ENCODE results near the gene MMP11.

Gene MMP11

DNA sequence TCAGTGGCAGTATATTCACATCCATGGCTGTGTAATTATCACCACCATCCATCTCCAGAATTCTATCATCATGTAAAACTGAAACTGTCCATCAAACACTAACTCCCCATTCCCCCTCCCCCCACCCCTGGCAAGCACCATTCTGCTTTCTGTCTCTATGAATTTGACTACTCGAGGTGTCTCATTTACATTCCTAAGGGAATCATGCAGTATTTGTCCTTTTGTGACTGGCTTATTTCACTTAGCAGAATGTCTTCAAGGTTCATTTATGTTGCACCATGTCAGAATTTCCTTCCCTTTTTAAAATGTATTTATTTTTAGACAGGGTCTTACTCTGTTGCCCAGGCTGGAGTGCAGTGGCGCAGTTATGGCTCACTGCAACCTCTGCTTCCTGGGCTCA lies 45.9 kb downstream of the MMP11 start:
- Histone ChIP-seq H3K4me3 (no peak overlapping the region; a peak in 2 of 20 replicates), H4K20me1 (peaks cover 0 to 22% (median 0%) of the 10 kb centered on the region in 11 experiments; a peak in 3 of 22 replicates), H3K27me3 (no peaks in the 10 kb centered on the region), H3K9ac (peak overlapping the region in 6 of 11 experiments; percentile 0 to 54 (median 24); a peak in 4 of 22 replicates), H3K4me1 (peaks cover 53 to 92% (median 80%) of the 10 kb centered on the region in 10 experiments), H3K27ac (peak overlapping the region in 9 of 11 experiments; percentile 17 to 89 (median 66); a peak in 16 of 22 replicates), H3K9me3 (replicated peaks in 1 of 11) (no peaks in the 10 kb centered on the region), H3K36me3 (peaks cover 76 to 100% (median 98%) of the 10 kb centered on the region in 11 experiments), H3K4me2 (peak overlapping the region; percentile 52 to 78 (median 72))
- no peak for TF ChIP-seq Cebpa-rat (IDR thresholded peaks at IDR 0.05)

DNA sequence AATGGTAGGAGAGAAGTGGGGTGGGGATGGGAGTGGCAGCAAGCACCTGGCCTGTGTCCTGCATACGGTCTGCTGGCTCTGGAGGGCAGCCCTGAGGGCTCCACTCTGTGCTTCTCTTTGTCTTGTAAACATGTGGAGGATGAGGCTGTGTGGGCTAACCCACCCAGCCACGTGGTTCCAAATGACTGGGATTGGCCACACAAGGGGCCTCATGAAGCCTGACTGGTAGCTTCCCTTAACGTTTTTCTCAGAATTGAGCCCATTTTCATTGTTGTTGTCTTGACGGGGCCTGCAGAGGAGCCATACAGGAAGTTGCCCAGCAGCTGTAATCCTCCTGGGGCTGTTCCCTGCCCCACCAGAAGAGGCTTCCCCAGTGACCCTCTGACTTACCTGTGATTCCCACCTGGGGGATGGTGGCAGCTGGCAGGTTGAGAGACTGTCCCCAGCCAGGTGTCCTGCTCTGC lies 48.1 kb downstream of the MMP11 start:
- H3K27me3 ChIP-seq: no peaks in the 10 kb centered on the region
- H3K9ac ChIP-seq: peak overlapping the region in 10 of 11 experiments; percentile 21 to 52 (median 40); a peak in 13 of 22 replicates

DNA sequence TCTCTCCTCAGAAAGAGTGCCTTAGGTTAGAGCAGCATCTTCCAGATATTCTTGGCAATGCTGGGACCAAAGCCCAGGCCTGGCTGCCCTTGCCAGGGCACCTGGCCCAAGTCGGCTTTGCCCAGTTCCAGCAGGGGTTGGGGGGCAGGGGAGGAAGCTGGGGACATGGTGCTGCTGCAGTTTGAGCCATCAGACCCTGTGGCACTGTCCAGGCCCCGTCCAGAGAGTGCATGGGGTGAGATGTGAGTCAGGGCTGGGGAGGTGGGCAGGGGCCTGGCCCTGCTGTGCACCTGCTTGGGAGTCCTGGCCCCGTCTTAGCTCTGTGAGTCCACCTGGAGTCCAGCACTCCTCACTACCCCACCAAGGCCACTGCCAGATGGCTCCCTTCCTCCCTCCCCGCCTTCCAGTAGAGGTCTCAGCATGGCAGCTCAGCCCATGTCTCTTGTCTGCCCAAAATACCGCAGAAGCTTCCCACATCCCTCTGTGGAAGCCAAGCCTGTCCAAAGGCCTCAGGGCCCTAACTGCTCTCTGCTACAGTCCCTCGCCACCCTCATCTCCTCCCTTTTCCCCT lies 49.5 kb downstream of the MMP11 start:
- Histone ChIP-seq H3K9ac (peak overlapping the region in 2 of 11 experiments; percentile 7 to 9; a peak in 1 of 22 replicates), H3K27me3 (no peaks in the 10 kb centered on the region), H3K4me3 (no peak overlapping the region), H4K20me1 (peaks cover 0 to 30% (median 6%) of the 10 kb centered on the region in 11 experiments; a peak in 12 of 22 replicates), H3K36me3 (peaks cover 90 to 100% (median 99%) of the 10 kb centered on the region in 11 experiments), H3K27ac (peak overlapping the region in 8 of 11 experiments; percentile 16 to 89 (median 52); a peak in 11 of 22 replicates), H3K4me2 (peak overlapping the region in 4 of 11 experiments; percentile 11 to 77 (median 72); a peak in 3 of 22 replicates), H3K9me3 (replicated peaks in 1 of 11) (no peaks in the 10 kb centered on the region), H3K4me1 (peaks cover 60 to 100% (median 97%) of the 10 kb centered on the region in 10 experiments)
- TF ChIP-seq Cebpa-rat (IDR thresholded peaks at IDR 0.05): no peak

More for the DNA sequence above, 48.1 kb downstream of the MMP11 start:
- Histone ChIP-seq H3K4me2 (peak overlapping the region; percentile 52 to 78 (median 72)), H3K4me1 (peaks cover 57 to 100% (median 95%) of the 10 kb centered on the region in 10 experiments), H3K27ac (peak overlapping the region in 10 of 11 experiments; percentile 29 to 89 (median 66); a peak in 21 of 22 replicates), H3K9me3 (replicated peaks in 1 of 11) (no peaks in the 10 kb centered on the region), H3K4me3 (peak overlapping the region in 1 of 10 experiments; percentile 36; a peak in 2 of 20 replicates), H4K20me1 (peaks cover 0 to 20% (median 0%) of the 10 kb centered on the region in 11 experiments; a peak in 6 of 22 replicates), H3K36me3 (peaks cover 90 to 100% (median 100%) of the 10 kb centered on the region in 11 experiments)
- no peak for TF ChIP-seq Cebpa-rat (IDR thresholded peaks at IDR 0.05)

DNA sequence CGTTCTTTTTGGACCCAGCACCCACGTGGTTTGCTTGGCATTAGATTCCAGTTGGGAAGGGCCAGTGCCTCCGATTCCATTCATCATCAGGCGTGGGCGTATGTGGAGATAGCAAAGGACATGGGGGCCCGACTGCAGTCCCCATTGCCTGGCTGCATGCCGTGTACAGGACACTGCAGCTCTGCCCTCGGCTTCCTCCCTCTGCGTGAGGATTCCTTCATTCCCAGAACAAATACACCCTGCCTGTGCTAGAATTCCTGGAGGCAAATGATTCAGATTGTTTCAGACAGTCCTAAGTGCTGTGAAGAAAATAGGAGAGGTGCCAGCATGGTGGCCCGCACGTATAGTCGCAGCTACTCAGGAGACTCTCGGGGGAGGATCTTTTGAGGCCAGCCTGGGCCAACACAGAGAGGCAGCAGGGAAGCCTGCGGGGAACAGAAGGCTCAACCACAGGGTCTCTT lies 50.7 kb downstream of the MMP11 start:
- no peak for TF ChIP-seq Cebpa-rat (IDR thresholded peaks at IDR 0.05)
- H3K4me3 ChIP-seq: no peak overlapping the region
- H3K9me3 ChIP-seq (replicated peaks in 1 of 11): no peaks in the 10 kb centered on the region
- H3K27me3 ChIP-seq: no peaks in the 10 kb centered on the region
- H3K36me3 ChIP-seq: peaks cover 90 to 100% (median 98%) of the 10 kb centered on the region in 11 experiments
- peak overlapping the region in 5 of 11 experiments; percentile 41 to 89 (median 81); a peak in 8 of 22 replicates for H3K27ac ChIP-seq
- H4K20me1 ChIP-seq: peaks cover 0 to 38% (median 11%) of the 10 kb centered on the region in 11 experiments; a peak in 12 of 22 replicates
- peak overlapping the region in 1 of 11 experiments; percentile 31; a peak in 1 of 22 replicates for H3K9ac ChIP-seq
- peaks cover 52 to 96% (median 93%) of the 10 kb centered on the region in 10 experiments for H3K4me1 ChIP-seq
- H3K4me2 ChIP-seq: peak overlapping the region in 5 of 11 experiments; percentile 9 to 84 (median 81); a peak in 6 of 22 replicates

DNA sequence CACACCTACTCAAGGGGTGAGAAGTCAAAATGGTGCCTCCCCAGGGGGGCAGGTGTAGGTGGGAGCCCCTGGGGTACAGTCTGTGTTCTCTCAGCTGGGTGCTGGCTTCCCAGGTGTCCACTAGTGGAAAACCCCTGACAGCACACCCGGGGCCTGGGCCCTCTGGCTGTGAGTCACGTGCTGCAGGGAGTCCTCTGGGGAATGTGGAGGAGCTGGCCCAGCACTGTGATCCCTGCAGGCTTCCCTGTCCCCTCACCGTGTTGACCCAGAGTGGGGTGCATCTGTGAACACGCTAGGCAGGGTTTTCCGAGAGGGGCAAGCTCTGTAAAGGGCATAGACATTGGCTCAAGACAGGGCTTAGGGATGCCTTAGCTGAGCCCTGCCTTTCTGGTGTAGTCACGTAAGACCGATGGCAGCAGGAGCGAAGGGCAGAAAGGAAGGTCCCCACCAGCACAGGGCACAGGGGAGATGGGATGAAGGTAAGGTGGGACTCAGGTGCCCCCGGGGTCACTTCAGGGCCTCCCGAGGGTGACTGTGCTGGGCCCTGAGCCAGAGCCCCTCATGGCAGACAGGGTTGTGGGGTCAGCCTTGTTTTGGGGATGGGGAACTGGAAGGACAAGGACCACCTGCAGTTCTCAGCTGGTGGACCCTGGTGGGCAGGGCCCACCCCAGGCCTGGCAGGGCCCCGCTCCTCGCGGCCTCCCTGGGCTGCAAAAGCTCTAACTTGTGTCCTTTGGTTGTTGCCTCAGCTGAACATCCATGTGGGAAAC lies 52.0 kb downstream of the MMP11 start:
- H4K20me1 ChIP-seq: peaks cover 1 to 50% (median 16%) of the 10 kb centered on the region in 11 experiments; a peak in 16 of 22 replicates
- H3K4me2 ChIP-seq: peak overlapping the region in 9 of 11 experiments; percentile 56 to 84 (median 72); a peak in 19 of 22 replicates
- peak overlapping the region in 6 of 11 experiments; percentile 51 to 74 (median 72); a peak in 8 of 22 replicates for H3K9ac ChIP-seq
- H3K4me1 ChIP-seq: peaks cover 40 to 83% (median 80%) of the 10 kb centered on the region in 10 experiments
- H3K27ac ChIP-seq: peak overlapping the region in 9 of 11 experiments; percentile 61 to 89 (median 78); a peak in 17 of 22 replicates
- H3K4me3 ChIP-seq: no peak overlapping the region
- no peaks in the 10 kb centered on the region for H3K9me3 ChIP-seq (replicated peaks in 1 of 11)
- H3K36me3 ChIP-seq: peaks cover 92 to 100% (median 98%) of the 10 kb centered on the region in 11 experiments
- TF ChIP-seq Cebpa-rat (IDR thresholded peaks at IDR 0.05): no peak
- no peaks in the 10 kb centered on the region for H3K27me3 ChIP-seq

DNA sequence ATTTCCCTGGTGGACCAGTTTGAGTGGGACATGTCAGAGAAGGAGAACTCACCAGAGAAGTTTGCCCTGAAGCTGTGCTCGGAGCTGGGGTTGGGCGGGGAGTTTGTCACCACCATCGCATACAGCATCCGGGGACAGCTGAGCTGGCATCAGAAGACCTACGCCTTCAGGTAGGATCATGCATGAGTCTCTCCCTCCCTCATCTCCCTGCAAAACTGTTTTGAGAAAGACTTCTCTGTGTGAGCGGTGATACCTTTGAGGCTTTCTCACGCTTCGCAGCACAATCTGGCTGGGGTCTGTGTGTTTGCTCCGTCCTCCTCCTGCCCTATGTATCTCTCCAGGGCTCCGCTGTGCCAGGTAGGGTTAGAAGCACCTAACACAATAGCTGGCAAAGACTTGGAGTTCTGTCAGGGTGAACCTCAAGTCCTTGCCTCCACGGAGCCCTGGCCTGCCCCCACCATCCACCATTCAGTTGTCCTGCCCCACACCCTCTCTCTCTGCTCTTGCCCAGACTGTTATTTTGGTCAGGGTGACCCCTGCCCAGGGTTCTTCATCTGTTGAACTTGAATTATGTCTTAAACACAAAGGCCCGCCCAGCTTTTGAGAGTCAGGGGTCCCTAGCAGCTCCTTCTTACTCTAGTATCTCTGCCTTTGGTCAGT lies 52.7 kb downstream of the MMP11 start:
- H3K36me3 ChIP-seq: peaks cover 96 to 100% (median 98%) of the 10 kb centered on the region in 11 experiments
- peak overlapping the region in 10 of 11 experiments; percentile 41 to 89 (median 78); a peak in 20 of 22 replicates for H3K27ac ChIP-seq
- H3K4me3 ChIP-seq: no peak overlapping the region
- peak overlapping the region; percentile 4 to 84 (median 72) for H3K4me2 ChIP-seq
- peak overlapping the region; percentile 2 to 74 (median 62); a peak in 18 of 22 replicates for H3K9ac ChIP-seq
- H3K4me1 ChIP-seq: peaks cover 33 to 76% (median 73%) of the 10 kb centered on the region in 10 experiments
- TF ChIP-seq Cebpa-rat (IDR thresholded peaks at IDR 0.05): no peak
- H4K20me1 ChIP-seq: peaks cover 8 to 57% (median 20%) of the 10 kb centered on the region in 11 experiments; a peak in 16 of 22 replicates
- H3K27me3 ChIP-seq: no peaks in the 10 kb centered on the region
- no peaks in the 10 kb centered on the region for H3K9me3 ChIP-seq (replicated peaks in 1 of 11)

DNA sequence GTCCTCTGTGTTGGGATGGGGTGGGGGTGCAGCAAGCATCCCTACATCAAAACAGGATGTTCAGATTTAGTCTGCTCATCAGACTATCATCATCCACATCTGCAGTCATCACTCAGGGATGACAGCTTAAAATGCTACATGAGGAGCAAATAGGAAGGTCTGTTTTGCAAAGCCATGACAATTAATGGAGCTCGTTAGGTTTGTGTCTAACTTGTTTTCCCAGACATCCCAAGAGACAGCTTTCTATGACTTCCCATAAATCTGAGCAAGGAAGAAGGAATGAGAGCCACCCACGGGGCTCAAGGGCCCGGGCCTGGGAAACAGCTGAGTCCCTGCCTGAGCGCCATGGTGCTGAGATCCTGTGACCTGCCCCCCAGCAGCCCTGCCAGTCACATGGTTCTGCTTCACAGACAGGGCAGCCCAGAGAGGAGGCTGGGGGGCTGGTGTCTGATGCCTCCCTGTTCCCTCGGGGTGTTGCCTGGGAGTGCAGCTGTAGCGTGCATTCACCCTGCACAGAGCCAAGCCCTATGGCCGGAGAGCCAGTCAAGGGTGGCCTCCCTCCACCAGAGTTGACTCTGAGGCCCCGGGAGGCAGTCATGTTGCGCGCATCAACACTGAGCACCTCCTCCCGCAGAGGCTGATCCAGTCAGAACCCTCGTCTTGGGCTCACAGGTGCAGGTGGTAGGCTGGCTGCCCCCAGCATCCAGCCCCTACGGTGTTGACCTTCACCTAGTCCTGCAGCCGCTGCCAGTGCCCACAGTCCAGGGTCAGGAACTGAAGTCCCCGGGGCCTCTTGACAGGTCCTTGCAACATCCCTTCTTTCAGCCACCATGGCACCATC lies 54.1 kb downstream of the MMP11 start:
- Histone ChIP-seq H3K36me3 (peaks cover 96 to 100% (median 98%) of the 10 kb centered on the region in 11 experiments), H3K27me3 (no peaks in the 10 kb centered on the region), H3K27ac (peak overlapping the region in 9 of 11 experiments; percentile 61 to 89 (median 78); a peak in 18 of 22 replicates), H3K4me2 (peak overlapping the region; percentile 4 to 84 (median 72)), H4K20me1 (peaks cover 18 to 71% (median 32%) of the 10 kb centered on the region in 11 experiments; a peak in 21 of 22 replicates), H3K4me1 (peaks cover 19 to 63% (median 60%) of the 10 kb centered on the region in 10 experiments), H3K4me3 (no peak overlapping the region), H3K9ac (peak overlapping the region in 9 of 11 experiments; percentile 32 to 74 (median 64); a peak in 15 of 22 replicates), H3K9me3 (replicated peaks in 1 of 11) (no peaks in the 10 kb centered on the region)
- TF ChIP-seq Cebpa-rat (IDR thresholded peaks at IDR 0.05): no peak

Measured in BLaER1 treated with 17β-estradiol and CSF1 and Interleukin-3, amounts not matched to agents 10 nM and 100 nM (cell line).